H9 (cell line): ENCODE measurements around the gene DCHS2. TPM values are rescaled to one million over a fixed set of nuclear protein-coding genes. Genes with fewer than 3 reads are reported as not detected.

Experiments used
- DNase-seq: peaks from one replicate; pipeline ENCODE4 v3.0.0-alpha.2; 2017
- H2AFZ ChIP-seq: one replicate; pipeline ENCODE4 v1.6.1; 2013; ENCODE audit warnings: mild to moderate bottlenecking, low read length, control low read depth, moderate library complexity
- H2AK5ac ChIP-seq: 2 replicates; pipeline ENCODE4 v1.6.1; 2013; ENCODE audit warnings: low read length, control low read depth, mixed read lengths; ENCODE audit not compliant: insufficient read length
- H2BK120ac ChIP-seq: one replicate; pipeline ENCODE4 v1.6.1; 2013; ENCODE audit warnings: low read depth, mild to moderate bottlenecking, low read length, control low read depth, inconsistent platforms; ENCODE audit not compliant: poor library complexity, severe bottlenecking
- H2BK12ac ChIP-seq: 2 replicates; pipeline ENCODE4 v1.6.1; 2013; ENCODE audit warnings: low read length, control low read depth, mixed read lengths, low read depth; ENCODE audit not compliant: insufficient read length
- H2BK15ac ChIP-seq: 2 replicates; pipeline ENCODE4 v1.6.1; 2013; ENCODE audit warnings: low read depth, low read length, control low read depth
- H2BK20ac ChIP-seq: one replicate; pipeline ENCODE4 v1.6.1; 2013; ENCODE audit warnings: low read depth, mild to moderate bottlenecking, low read length, control low read depth, inconsistent platforms; ENCODE audit not compliant: poor library complexity, severe bottlenecking
- H2BK5ac ChIP-seq: 2 replicates; pipeline ENCODE4 v1.6.1; 2013; ENCODE audit warnings: low read length, control low read depth, mixed read lengths; ENCODE audit not compliant: insufficient read length
- H3K14ac ChIP-seq: 2 replicates; pipeline ENCODE4 v1.6.1; 2013; ENCODE audit warnings: low read length, control low read depth; ENCODE audit not compliant: insufficient read depth
- H3K18ac ChIP-seq: 2 replicates; pipeline ENCODE4 v1.6.1; 2013; ENCODE audit warnings: low read depth, mild to moderate bottlenecking, mixed read lengths, low read length, control low read depth; ENCODE audit not compliant: insufficient read length
- H3K23ac ChIP-seq: 2 replicates; pipeline ENCODE4 v1.6.1; 2013; ENCODE audit warnings: low read length, control low read depth, mixed read lengths, low read depth; ENCODE audit not compliant: insufficient read length
- H3K23me2 ChIP-seq: 2 replicates; pipeline ENCODE4 v1.6.1; 2013; ENCODE audit warnings: low read depth, mild to moderate bottlenecking, mixed read lengths, low read length, control low read depth; ENCODE audit not compliant: insufficient read length, poor library complexity, severe bottlenecking
- H3K27ac ChIP-seq: 2 replicates; pipeline ENCODE4 v1.5.1; 2013; ENCODE audit warnings: low read length, control low read depth, mixed read lengths, low read depth; ENCODE audit not compliant: insufficient read length
- H3K27me3 ChIP-seq: 2 replicates; pipeline ENCODE4 v1.6.1; 2013; ENCODE audit warnings: low read length, control low read depth, inconsistent platforms; ENCODE audit not compliant: insufficient read depth
- H3K4ac ChIP-seq: 2 replicates; pipeline ENCODE4 v1.6.1; 2013; ENCODE audit warnings: low read depth, mild to moderate bottlenecking, control low read depth, inconsistent platforms, low read length, moderate library complexity
- H3K4me1 ChIP-seq: 2 replicates; pipeline ENCODE4 v1.6.1; 2013; ENCODE audit warnings: low read length, control low read depth, inconsistent platforms; ENCODE audit not compliant: insufficient read depth
- H3K4me2 ChIP-seq: 2 replicates; pipeline ENCODE4 v1.6.1; 2013; ENCODE audit warnings: low read length, control low read depth, mixed read lengths; ENCODE audit not compliant: insufficient read length, insufficient read depth
- H3K56ac ChIP-seq: 2 replicates; pipeline ENCODE4 v1.6.1; 2013; ENCODE audit warnings: low read depth, mild to moderate bottlenecking, mixed read lengths, low read length, control low read depth; ENCODE audit not compliant: insufficient read length
- H3K79me1 ChIP-seq: 2 replicates; pipeline ENCODE4 v1.6.1; 2013; ENCODE audit warnings: low read depth, mild to moderate bottlenecking, moderate library complexity, low read length, control low read depth, inconsistent platforms; ENCODE audit not compliant: insufficient read depth, poor library complexity, severe bottlenecking
- H3K79me2 ChIP-seq: 2 replicates; pipeline ENCODE4 v1.6.1; 2013; ENCODE audit warnings: low read length, control low read depth, inconsistent platforms; ENCODE audit not compliant: insufficient read depth
- H3K9ac ChIP-seq: 2 replicates; pipeline ENCODE4 v1.6.1; 2013; ENCODE audit warnings: low read length, control low read depth, mixed read lengths; ENCODE audit not compliant: insufficient read length; ENCODE audit errors: extremely low read depth
- H3K9me3 ChIP-seq: one replicate; pipeline ENCODE4 v1.6.1; 2013; ENCODE audit warnings: low read depth, low read length, inconsistent platforms; ENCODE audit not compliant: control insufficient read depth
- H3T11ph ChIP-seq: one replicate; pipeline ENCODE4 v1.6.1; 2013; ENCODE audit warnings: mild to moderate bottlenecking, low read length, control low read depth, inconsistent platforms
- H4K20me1 ChIP-seq: one replicate; pipeline ENCODE4 v1.6.1; 2013; ENCODE audit not compliant: control insufficient read depth, insufficient read length, insufficient read depth
- H4K5ac ChIP-seq: 2 replicates; pipeline ENCODE4 v1.6.1; 2013; ENCODE audit warnings: low read depth, mild to moderate bottlenecking, mixed read lengths, low read length, control low read depth; ENCODE audit not compliant: insufficient read length
- H4K8ac ChIP-seq: replicated peaks from 2 replicates; pipeline ENCODE4 v1.6.1; 2013; ENCODE audit warnings: low read length, control low read depth, mixed read lengths, low read depth; ENCODE audit not compliant: insufficient read length
- H4K91ac ChIP-seq: 2 replicates; pipeline ENCODE4 v1.6.1; 2013; ENCODE audit warnings: low read depth, mild to moderate bottlenecking, moderate library complexity, mixed read lengths, low read length, control low read depth; ENCODE audit not compliant: insufficient read length
- H3K27ac Mint-ChIP-seq, 3 experiments: 2 replicates in 2 of 3; 3 replicates in 1 of 3; pipeline ENCODE4 v1.8.0; 2020 to 2021; ENCODE audit warnings: mixed read lengths in 3 of 3, mild to moderate bottlenecking in 1 of 3, moderate library complexity in 1 of 3
- H3K27me3 Mint-ChIP-seq: 2 replicates; pipeline ENCODE4 v1.8.0; 2021; ENCODE audit warnings: low read depth, mild to moderate bottlenecking, moderate library complexity, mixed read lengths
- H3K36me3 Mint-ChIP-seq, 3 experiments: 2 replicates in 2 of 3; 3 replicates in 1 of 3; pipeline ENCODE4 v1.8.0; 2020 to 2021; ENCODE audit warnings: low read depth in 3 of 3, mixed read lengths in 3 of 3; ENCODE audit not compliant: insufficient read depth in 1 of 3
- H3K4me1 Mint-ChIP-seq, 2 experiments: 2 replicates each; pipeline ENCODE4 v1.8.0; 2020; ENCODE audit warnings: mixed read lengths in 2 of 2
- H3K4me3 Mint-ChIP-seq, 2 experiments: 2 replicates in 1 of 2; 3 replicates in 1 of 2; pipeline ENCODE4 v1.8.0; 2020 to 2021; ENCODE audit warnings: mild to moderate bottlenecking in 2 of 2, mixed read lengths in 2 of 2, moderate library complexity in 1 of 2
- H3K9me3 Mint-ChIP-seq, 2 experiments: 2 replicates in 1 of 2; 3 replicates in 1 of 2; pipeline ENCODE4 v1.8.0; 2020; ENCODE audit warnings: mild to moderate bottlenecking in 2 of 2, mixed read lengths in 2 of 2, moderate library complexity in 1 of 2
- CTCF ChIP-seq: fragments of 200-600 bp; sonication (generic); conservative IDR thresholded peaks from 3 replicates; pipeline ENCODE4 v1.8.0; 2021; ENCODE audit warnings: antibody characterized with exemption, mild to moderate bottlenecking
- WGBS: extraction: QIAGEN DNeasy Blood & Tissue Kit; methylation state at CpG from one replicate; pipeline ENCODE4 v1.1.7; 2013; ENCODE audit warnings: missing lambda C conversion rate, low lambda C conversion rate, mixed read lengths; ENCODE audit not compliant: insufficient read length; ENCODE audit errors: extremely low coverage; 5-methylcytosine and 5-hydroxymethylcytosine counted together
- total RNA-seq: library from RNA; stranded (reverse); gene quantifications from 2 replicates; pipeline ENCODE4 v1.2.1, GENCODE V29; 2021

The DCHS2 gene
- total RNA-seq, 1 experiment from 2014 or later: 0.57 TPM

DNA sequence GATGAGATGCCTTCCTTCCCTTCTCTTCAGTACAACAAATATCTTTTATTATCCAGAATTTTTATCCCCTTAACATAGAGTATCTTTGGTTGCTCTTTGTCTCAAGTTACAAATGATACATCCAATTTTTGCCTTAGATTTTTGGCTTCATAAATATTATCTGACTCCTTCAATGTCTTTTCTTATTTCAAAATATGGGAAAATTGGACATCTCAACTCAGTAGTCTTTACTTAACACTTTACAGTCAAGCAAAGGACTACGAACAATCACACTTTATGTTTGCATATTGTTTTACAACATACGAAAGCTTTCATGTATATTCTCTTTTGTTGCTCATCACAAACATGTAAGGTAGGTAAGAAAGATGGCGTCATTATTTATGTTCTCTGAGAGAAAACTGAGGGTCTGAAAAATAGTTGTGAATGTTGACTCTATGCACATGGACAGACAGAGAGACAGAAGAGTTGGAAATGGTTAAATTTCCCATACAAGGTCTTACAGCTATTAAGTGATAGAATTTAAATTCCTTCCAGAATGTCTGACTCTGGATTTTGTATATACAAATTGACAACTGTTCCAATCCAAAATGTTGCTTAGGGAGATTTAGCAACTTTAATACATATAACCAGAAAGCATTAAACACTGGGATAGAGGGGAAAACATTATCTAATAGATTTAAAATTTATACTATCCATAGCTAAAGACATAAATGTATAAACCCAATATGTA lies 29.4 kb downstream of the DCHS2 start:
- H3K27ac Mint-ChIP-seq: no peak overlapping the region
- H3K36me3 Mint-ChIP-seq: no peaks in the 10 kb centered on the region
- H3K4me3 Mint-ChIP-seq: no peak overlapping the region
- H4K5ac ChIP-seq: no peak overlapping the region
- no peaks in the 10 kb centered on the region for H3K4me1 ChIP-seq
- H3K23me2 ChIP-seq: no peaks in the 10 kb centered on the region
- no peak overlapping the region for H2BK5ac ChIP-seq
- H2AFZ ChIP-seq: no peak overlapping the region
- no peak overlapping the region for H3T11ph ChIP-seq
- H3K4ac ChIP-seq: no peak overlapping the region
- no peaks in the 10 kb centered on the region; the same call in 1 of the 2 replicates for H3K27me3 Mint-ChIP-seq
- no peak overlapping the region for H4K91ac ChIP-seq
- no peaks in the 10 kb centered on the region for H3K79me2 ChIP-seq
- no peak overlapping the region for H3K56ac ChIP-seq
- no peak overlapping the region for H3K18ac ChIP-seq
- H4K8ac ChIP-seq: no peak overlapping the region
- H3K79me1 ChIP-seq: no peaks in the 10 kb centered on the region
- H3K27me3 ChIP-seq: no peaks in the 10 kb centered on the region
- no CpG with 5 or more reads among the region's 3 CpGs for WGBS
- H2BK15ac ChIP-seq: no peak overlapping the region
- no peak overlapping the region for H3K14ac ChIP-seq
- no peaks in the 10 kb centered on the region for H3K9me3 ChIP-seq
- H3K9ac ChIP-seq: no peak overlapping the region
- no peaks in the 10 kb centered on the region for H3K9me3 Mint-ChIP-seq
- H4K20me1 ChIP-seq: no peaks in the 10 kb centered on the region
- no peak overlapping the region for H2BK12ac ChIP-seq
- no peak overlapping the region for H2AK5ac ChIP-seq
- H2BK20ac ChIP-seq: no peak overlapping the region
- no peak for TF ChIP-seq CTCF
- no peak overlapping the region for H2BK120ac ChIP-seq
- no peak for DNase-seq
- H3K27ac ChIP-seq: no peak overlapping the region
- H3K4me1 Mint-ChIP-seq: peaks cover 9 to 10% of the 10 kb centered on the region in 2 experiments
- H3K23ac ChIP-seq: no peak overlapping the region
- H3K4me2 ChIP-seq: no peak overlapping the region
